ENCODE data around the gene PER2.

DNA sequence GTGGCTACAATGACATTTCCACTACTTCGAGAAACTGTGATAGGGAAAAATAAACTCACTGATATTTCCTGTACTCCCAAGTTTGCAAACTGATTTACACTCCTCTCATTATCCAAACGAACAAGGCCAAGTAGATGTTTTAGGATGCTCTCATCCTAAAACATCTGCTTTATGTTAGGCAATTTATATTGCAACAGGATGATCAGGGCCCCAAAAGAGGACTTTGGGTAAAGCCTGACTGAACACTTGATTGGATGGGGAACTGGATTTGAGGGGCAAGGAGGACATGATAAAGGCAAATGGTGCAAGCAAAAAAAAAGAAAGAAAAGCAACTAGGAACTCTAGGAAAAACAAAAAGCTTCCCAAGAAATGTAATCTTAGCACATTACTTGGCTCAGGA, 46.4 kb downstream of the PER2 start:
- TF ChIP-seq, protein P1, sequence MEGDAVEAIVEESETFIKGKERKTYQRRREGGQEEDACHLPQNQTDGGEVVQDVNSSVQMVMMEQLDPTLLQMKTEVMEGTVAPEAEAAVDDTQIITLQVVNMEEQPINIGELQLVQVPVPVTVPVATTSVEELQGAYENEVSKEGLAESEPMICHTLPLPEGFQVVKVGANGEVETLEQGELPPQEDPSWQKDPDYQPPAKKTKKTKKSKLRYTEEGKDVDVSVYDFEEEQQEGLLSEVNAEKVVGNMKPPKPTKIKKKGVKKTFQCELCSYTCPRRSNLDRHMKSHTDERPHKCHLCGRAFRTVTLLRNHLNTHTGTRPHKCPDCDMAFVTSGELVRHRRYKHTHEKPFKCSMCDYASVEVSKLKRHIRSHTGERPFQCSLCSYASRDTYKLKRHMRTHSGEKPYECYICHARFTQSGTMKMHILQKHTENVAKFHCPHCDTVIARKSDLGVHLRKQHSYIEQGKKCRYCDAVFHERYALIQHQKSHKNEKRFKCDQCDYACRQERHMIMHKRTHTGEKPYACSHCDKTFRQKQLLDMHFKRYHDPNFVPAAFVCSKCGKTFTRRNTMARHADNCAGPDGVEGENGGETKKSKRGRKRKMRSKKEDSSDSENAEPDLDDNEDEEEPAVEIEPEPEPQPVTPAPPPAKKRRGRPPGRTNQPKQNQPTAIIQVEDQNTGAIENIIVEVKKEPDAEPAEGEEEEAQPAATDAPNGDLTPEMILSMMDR (IDR thresholded peaks at IDR 0.05): no peak
- TF ChIP-seq POLR2A (IDR thresholded peaks at IDR 0.05): no peak
